WERI-Rb-1 (cell line): ENCODE measurements around the gene NFASC.

Experiments used
- DNase-seq: peaks from one replicate; pipeline ENCODE4 v3.0.0-alpha.2; 2020
- H3K27ac ChIP-seq: fragments of 250-450 bp; sonication (Bioruptor Pico); 2 replicates; pipeline ENCODE4 v1.5.1; 2020; ENCODE audit warnings: mild to moderate bottlenecking, moderate library complexity
- H3K27me3 ChIP-seq: fragments of 250-450 bp; sonication (Bioruptor Pico); 2 replicates; pipeline ENCODE4 v1.5.1; 2021; ENCODE audit warnings: mild to moderate bottlenecking, low read depth, moderate library complexity; ENCODE audit not compliant: insufficient read depth, severe bottlenecking
- H3K36me3 ChIP-seq: fragments of 250-450 bp; sonication (Bioruptor Pico); 2 replicates; pipeline ENCODE4 v1.5.1; 2020; ENCODE audit warnings: mild to moderate bottlenecking, moderate library complexity
- H3K4me3 ChIP-seq: 2 replicates; pipeline ENCODE4 v1.5.1; 2011; ENCODE audit warnings: low read depth, mild to moderate bottlenecking, control low read depth, low read length
- H3K9me3 ChIP-seq: fragments of 250-450 bp; sonication (Bioruptor Pico); 2 replicates; pipeline ENCODE4 v1.5.1; 2021; ENCODE audit warnings: mild to moderate bottlenecking, moderate library complexity; ENCODE audit not compliant: severe bottlenecking
- TF ChIP-seq, protein P1 (sequence below): IDR thresholded peaks from 2 replicates; pipeline ENCODE4 v1.5.1; 2011; ENCODE audit warnings: low read depth, mild to moderate bottlenecking, control low read depth, inconsistent platforms, low read length

NFASC gene

DNA sequence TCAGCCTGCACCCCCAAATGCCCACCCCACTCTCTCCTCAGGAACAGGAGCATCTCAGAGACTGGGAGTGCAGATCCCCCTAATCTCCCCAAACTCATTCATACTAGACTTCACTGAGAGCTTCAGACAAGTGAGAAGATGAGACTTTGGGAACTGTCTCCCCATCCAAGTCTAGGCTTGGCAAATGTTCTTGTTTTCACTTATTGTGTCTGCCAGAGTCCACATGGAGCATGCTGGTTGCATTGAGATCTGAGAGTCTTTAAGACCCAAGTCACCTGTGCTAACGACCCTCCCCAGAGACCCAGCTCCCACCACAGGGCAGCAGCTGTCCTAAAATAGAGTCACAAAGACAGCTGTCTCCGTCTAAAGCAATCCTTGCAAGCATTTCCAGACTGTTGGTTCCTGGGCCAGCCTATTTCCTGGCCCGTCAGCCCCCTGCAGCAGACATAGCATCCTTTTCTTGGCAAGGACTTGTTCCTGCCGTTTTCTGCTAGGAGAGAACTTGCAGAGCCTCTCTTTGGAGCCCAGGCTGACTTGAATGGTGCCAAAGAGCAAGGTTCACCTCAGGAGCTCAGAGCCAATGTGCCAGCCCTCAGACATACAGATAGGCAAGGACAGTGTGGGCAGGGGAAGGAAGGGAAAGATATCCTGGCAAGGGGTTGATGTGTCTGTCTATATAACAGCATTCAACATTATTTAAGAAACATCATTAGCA lies 170.5 kb downstream of the NFASC start:
- no peaks in the 10 kb centered on the region for H3K36me3 ChIP-seq
- H3K27ac ChIP-seq, result no peak overlapping the region
- no peaks in the 10 kb centered on the region for H3K9me3 ChIP-seq
- DNase-seq, result no peak
- TF ChIP-seq, protein P1, sequence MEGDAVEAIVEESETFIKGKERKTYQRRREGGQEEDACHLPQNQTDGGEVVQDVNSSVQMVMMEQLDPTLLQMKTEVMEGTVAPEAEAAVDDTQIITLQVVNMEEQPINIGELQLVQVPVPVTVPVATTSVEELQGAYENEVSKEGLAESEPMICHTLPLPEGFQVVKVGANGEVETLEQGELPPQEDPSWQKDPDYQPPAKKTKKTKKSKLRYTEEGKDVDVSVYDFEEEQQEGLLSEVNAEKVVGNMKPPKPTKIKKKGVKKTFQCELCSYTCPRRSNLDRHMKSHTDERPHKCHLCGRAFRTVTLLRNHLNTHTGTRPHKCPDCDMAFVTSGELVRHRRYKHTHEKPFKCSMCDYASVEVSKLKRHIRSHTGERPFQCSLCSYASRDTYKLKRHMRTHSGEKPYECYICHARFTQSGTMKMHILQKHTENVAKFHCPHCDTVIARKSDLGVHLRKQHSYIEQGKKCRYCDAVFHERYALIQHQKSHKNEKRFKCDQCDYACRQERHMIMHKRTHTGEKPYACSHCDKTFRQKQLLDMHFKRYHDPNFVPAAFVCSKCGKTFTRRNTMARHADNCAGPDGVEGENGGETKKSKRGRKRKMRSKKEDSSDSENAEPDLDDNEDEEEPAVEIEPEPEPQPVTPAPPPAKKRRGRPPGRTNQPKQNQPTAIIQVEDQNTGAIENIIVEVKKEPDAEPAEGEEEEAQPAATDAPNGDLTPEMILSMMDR, result no peak
- no peaks in the 10 kb centered on the region for H3K27me3 ChIP-seq
- no peak overlapping the region for H3K4me3 ChIP-seq

DNA sequence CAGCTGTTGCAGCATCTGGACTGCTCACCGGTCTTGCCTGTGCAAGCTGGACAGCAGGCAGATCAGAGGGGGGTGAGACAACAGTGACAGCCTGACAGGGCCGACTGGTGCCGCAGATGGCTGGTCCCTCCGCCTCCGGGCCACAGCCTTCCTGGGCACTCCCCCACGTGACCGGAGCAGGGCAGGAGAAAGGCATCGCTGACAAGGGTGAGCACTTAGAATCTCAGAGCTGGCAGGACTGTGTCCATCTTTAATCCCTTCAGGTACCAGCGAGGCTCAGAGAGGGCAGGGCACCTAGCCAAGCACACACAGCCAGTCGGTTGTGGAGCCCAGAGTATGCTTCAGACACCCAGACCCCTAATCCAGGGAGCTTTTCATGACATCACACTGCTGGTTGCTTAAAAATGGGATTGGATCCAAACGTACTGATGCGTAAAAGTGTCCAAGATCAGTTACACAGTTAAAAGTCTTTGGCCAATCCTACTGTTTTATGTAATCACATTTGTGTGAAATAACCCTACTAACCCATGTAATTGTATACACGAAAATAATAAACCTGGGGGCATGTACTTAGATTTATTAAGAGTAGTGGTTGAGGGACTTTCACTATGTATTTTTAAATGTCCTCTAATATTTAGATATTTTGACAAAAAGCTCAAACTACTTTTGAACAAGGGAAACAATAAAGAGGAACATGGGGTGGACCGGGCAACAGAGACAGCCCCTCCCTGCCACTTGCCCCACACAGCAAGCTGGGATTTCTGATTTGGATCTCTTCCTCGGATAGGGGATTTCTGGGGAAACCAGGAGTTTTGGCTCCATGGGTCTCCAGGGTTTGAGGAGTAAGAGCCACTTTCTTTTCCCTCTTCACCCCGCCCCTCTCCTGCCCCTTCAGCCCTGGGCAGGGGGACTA lies 171.6 kb downstream of the NFASC start:
- H3K4me3 ChIP-seq, result no peak overlapping the region
- TF ChIP-seq, protein P1, result no peak
- no peak for DNase-seq
- H3K36me3 ChIP-seq, result no peaks in the 10 kb centered on the region
- H3K9me3 ChIP-seq, result no peaks in the 10 kb centered on the region
- H3K27ac ChIP-seq, result no peak overlapping the region
- H3K27me3 ChIP-seq, result no peaks in the 10 kb centered on the region

DNA sequence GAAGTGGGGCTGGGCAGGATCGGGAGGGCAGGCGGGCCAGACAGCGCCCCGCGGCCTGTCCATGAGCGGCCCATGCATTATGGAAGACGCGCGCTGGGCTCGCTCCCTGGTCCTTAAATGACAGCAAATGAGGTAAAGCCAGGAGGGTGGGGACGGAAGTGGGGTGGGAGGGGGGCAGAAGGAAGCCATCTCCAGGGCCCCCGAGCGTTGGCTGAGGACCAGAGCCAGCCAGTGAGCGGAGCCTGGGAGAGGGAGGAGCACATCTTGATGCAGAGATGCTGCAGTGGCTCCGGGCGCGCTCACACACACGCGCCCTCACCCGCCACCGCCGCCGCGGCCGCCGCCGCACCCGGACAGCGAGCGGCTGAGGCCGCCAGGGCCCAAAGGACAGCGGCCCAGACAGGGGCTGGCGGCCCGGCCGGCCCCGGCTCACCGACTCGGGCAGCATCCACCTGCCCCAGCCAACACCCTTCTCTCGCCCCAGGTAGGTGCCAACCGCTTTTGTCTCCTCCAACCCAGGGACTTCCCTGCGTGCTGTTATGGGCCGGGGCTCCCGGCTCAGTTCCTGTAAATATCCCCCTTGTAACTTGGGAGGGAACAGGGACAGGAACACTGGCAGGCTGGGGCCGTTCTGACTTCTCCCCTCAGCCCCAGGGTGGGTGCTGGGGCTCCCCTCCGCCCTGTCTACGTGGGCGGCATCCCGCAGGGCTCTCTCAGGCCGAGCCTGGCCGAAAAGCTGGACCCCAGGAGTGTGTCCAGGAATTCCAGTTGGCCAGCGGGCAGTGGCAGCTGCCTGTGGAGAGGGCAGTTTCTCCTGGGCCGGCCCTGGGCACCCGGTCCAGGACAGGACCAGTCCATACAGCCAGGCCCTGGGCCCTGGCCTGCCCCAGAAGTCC lies 172.5 kb downstream of the NFASC start, which contains the start of gene CNTN2:
Gene CNTN2 (plus strand): TSS at position 302 of the 896 bp plus-strand sequence. CDS start 9,974 bp downstream, outside the sequence.
- DNase-seq, result no peak
- Histone ChIP-seq H3K9me3 (no peaks in the 10 kb centered on the region), H3K27ac (no peak within 1 kb of the TSS), H3K27me3 (no peaks in the 10 kb centered on the region), H3K36me3 (no peaks in the 10 kb centered on the region), H3K4me3 (no peak within 1 kb of the TSS)
- TF ChIP-seq, protein P1, result no peak

DNA sequence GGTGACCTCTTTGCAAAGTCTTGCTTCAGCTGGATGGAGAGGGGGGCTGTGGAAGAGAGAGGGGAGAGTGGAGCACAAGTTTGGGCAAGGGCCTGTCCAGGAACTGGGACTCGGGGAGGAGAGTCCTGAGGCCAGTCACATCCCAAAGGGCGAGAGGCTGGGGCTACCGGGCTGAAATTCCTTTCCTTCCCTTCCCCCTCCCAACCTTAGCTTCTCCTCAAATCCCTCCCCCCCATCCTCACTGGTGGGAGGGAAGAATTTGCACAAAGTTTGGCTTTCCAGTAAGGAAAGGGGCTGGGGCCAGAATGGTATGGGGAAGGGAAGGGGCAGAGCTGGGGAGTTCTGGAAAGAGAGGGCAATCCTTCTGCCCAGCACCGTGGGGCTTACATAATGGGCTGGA lies 173.2 kb downstream of the NFASC start:
- TF ChIP-seq, protein P1, result no peak
- Histone ChIP-seq H3K27ac (no peak overlapping the region), H3K4me3 (no peak overlapping the region), H3K9me3 (no peaks in the 10 kb centered on the region), H3K27me3 (no peaks in the 10 kb centered on the region), H3K36me3 (no peaks in the 10 kb centered on the region)
- no peak for DNase-seq

DNA sequence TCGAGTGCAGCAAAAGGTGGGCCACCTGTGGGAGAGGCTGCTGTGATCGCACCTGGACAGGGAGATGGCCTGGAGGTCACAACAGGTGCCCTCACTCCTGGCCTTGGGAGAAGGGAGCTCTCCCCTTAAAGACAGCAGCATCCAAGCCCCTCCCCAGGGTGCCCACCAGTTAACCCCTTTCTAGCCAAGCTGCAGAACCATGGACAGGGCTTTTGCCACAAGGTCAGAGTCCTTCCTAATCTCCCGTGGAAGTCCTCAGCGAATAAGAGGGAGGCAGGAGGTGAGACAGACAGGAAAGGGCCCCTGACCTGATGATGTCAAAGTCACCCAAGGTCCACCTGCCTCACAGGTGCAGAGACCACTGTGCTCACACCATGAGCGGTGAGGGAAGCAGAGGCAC lies 174.1 kb downstream of the NFASC start:
- no peak for DNase-seq
- Histone ChIP-seq H3K27ac (no peak overlapping the region), H3K9me3 (no peaks in the 10 kb centered on the region), H3K36me3 (no peaks in the 10 kb centered on the region), H3K27me3 (no peaks in the 10 kb centered on the region), H3K4me3 (no peak overlapping the region)
- TF ChIP-seq, protein P1, result no peak
